Stimulated activated naive CD8-positive, alpha-beta T cell treated with anti-CD3 and anti-CD28 coated beads, Interleukin-15, Interleukin-2, amounts not matched to agents 100 ng/mL and 50 ng/mL, for 24 hours (primary cell): ENCODE measurements around the gene LGR6.
"Not testable (repeated sequence)": the region's sequence is repeated elsewhere in the genome, so short reads cannot be mapped to it uniquely, and the experiment has no call there.

ENCODE experiments used
- H3K27ac Mint-ChIP-seq: one replicate; pipeline ENCODE4 v1.8.0; 2021; ENCODE audit warnings: mild to moderate bottlenecking, mixed read lengths
- H3K27me3 Mint-ChIP-seq: one replicate; pipeline ENCODE4 v1.8.0; 2021; ENCODE audit warnings: mixed read lengths
- H3K36me3 Mint-ChIP-seq: one replicate; pipeline ENCODE4 v1.8.0; 2021; ENCODE audit warnings: low read depth, mixed read lengths
- H3K4me1 Mint-ChIP-seq: one replicate; pipeline ENCODE4 v1.8.0; 2021; ENCODE audit warnings: low read depth, mixed read lengths
- H3K4me3 Mint-ChIP-seq: one replicate; pipeline ENCODE4 v1.8.0; 2021; ENCODE audit warnings: mild to moderate bottlenecking, mixed read lengths
- H3K9me3 Mint-ChIP-seq: one replicate; pipeline ENCODE4 v1.8.0; 2021; ENCODE audit warnings: mixed read lengths

The LGR6 gene

DNA sequence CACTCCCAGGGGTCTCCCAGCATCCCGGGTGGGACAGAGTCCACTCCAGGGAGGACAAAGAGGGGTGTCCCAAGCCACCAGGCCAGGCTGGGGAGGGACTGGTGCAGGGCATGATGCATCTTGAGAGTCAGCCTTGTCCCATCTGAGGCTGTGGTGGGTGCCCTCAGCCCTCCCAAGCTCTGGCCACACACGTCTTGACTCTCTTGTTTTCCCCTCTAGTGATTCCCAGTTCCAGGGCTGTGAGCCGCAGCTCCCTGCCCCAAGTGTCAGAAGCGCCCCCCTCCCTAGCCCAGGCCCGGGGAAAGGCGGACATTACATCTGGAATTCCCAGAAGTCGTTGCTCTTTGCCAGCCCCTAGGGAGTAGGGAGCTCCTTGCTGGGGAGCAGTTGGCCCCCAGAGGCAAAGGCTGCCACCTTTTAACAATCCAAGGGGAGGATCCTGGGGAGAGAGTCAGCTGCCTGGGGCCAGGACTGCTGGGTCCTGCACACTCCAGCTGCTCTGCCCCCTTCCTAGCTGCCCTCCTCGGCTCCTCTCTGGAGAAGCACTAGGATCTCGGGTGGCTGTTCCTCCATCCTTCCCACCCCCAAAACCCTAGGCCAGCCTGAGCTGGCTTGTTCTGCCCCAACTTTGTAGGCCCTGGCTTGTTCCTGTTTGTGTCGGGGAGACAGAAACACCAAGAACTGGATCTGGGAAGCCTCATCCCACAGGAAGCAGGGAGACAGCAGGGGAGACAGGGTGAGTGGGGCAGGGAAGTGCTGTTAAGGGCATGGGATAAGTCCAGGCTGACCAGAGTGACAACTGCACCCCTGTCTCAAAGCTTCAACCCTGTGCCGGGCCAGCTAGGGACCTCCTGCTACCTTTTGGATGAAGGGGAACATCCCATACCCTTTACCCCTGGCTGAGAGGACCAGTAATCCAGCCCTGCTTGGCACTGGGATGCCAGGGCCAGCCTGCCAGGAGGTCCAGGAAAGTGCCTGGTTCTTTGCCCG, 30.0 kb upstream of the LGR6 start:
- no peaks in the 10 kb centered on the region for H3K9me3 Mint-ChIP-seq

DNA sequence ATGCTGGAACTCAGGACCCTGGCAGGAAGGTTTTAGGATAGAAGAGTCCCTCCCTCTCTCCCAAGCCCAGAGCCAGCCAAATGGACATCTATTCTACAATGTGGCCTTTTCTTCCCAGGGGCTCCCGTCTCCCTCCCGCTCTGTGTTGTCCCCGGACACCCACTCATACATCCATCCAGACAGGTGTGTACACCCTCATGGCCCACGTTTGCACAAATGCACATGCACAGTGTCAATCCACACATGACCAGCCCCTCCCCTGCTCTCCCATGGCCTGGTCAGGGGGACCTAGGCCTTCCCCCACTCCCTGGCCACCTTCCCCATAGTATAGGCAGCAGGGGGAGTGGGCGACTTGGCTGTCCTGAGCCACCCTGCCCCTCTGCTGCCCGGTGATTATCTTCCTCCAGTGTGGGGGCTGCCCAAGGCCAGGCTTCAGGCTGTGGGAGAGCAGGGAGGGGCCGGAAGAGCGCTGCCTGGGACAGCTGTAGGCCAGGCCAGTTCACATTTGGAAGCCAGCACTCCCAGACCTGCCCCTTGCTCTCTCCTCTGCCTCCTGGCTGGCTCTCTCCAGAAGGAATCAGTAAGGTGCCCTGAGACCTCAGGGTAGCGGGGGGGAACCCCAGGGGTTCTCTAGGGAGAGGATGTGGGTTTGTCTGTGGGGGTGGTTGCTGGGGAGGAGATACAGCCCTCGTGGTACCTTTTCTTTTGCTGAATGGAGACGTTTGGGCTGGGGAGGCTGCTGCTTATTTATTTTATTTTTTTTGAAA, 29.1 kb upstream of the LGR6 start:
- H3K27me3 Mint-ChIP-seq, result no peaks in the 10 kb centered on the region
- H3K4me1 Mint-ChIP-seq, result peaks cover 70% of the 10 kb centered on the region
- H3K27ac Mint-ChIP-seq, result peak overlapping the region; percentile 88
- H3K36me3 Mint-ChIP-seq, result peaks cover 10% of the 10 kb centered on the region
- no peaks in the 10 kb centered on the region for H3K9me3 Mint-ChIP-seq
- H3K4me3 Mint-ChIP-seq, result peak overlapping the region; percentile 79

More for the DNA sequence above, 30.0 kb upstream of the LGR6 start:
- peak overlapping the region; percentile 100 for H3K27ac Mint-ChIP-seq
- no peaks in the 10 kb centered on the region for H3K27me3 Mint-ChIP-seq
- peak overlapping the region; percentile 99 for H3K4me3 Mint-ChIP-seq
- H3K4me1 Mint-ChIP-seq, result peaks cover 79% of the 10 kb centered on the region
- peaks cover 19% of the 10 kb centered on the region for H3K36me3 Mint-ChIP-seq

DNA sequence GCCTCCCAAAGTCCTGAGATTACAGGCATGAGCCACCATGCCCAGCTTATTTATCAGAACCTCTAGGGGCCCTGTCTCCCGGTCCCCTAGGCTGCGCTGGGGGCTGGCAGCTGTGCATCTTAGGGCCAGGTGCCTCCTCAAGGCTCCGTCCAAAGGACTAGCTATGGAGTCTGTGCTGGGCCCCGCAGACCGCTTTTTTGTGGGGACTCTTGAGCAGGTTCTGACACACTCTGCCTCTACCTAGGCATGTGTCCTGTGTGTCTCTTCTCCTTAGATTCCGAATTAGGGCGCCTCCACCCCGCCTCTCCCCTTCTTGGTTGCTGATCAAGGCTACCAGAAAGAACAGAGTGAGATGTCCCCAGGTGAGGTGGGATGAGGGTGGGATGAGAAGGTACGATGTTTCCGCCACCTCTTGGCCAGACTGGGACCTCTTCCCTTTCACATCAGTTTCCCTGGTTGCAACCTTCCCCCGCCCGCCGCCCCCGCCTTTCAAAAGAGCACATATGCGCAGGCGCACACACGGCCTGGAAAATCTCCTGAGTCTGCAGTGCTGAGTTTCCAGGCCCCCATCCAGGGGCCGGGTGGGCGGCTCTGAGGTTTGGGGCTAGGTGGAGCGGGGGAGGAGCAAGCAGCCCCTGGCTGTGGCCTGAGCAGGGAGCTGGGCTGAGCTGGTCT, 28.2 kb upstream of the LGR6 start:
- Mint-ChIP-seq H3K9me3 (no peaks in the 10 kb centered on the region), H3K4me1 (peaks cover 68% of the 10 kb centered on the region), H3K4me3 (peak overlapping the region; percentile 79), H3K36me3 (peaks cover 1% of the 10 kb centered on the region), H3K27me3 (no peaks in the 10 kb centered on the region), H3K27ac (peak overlapping the region; percentile 88)

- Mint-ChIP-seq H3K27ac (peak overlapping the region; percentile 88), H3K4me3 (peak overlapping the region; percentile 79), H3K27me3 (no peaks in the 10 kb centered on the region), H3K9me3 (no peaks in the 10 kb centered on the region), H3K36me3 (no peaks in the 10 kb centered on the region), H3K4me1 (peaks cover 61% of the 10 kb centered on the region)
Observed at GRCh38 chr1:202165942-202166843, 27.4 kb upstream of the LGR6 start.

GRCh38 chr1:202167054-202167453, 26.5 kb upstream of the LGR6 start:
- not testable (repeated sequence) for H3K27me3 Mint-ChIP-seq, H3K36me3 Mint-ChIP-seq, H3K27ac Mint-ChIP-seq, H3K9me3 Mint-ChIP-seq, H3K4me3 Mint-ChIP-seq
- H3K4me1 Mint-ChIP-seq, result peaks cover 52% of the 10 kb centered on the region

DNA sequence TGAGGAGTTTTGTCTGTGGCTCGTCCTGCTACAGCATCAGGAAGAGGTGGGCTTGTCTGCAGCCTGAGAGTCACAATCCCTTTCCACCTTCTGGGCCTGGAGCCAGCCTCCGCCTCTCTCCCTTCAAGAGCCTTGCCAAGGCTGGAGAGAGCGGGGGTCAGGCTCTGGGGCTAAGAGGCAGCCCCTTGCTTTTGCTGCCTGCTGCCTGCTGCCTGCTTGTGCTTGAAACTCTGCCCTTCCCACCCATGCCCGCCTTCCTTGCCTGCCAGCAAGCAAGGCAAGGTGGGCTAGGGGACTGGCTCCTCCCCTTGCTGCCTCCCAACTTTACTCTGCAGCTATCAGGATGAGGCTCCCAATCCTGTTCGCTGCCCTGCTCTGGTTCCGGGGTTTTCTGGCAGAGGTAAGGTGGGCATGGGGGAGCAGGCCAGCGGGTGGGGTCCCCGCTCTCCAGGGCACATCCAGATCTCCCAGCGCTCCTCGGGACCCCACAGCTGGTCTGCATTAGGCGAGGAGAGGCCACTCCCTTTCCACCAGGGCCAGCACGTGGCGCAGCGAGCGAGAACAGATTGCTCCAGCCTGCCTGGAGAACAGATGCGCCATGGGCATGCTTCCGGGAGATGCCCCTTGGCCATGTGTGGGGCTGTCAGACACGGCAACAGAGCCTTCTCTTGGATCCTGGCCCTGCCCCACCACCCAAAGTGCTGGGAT, 25.7 kb upstream of the LGR6 start:
- peaks cover 44% of the 10 kb centered on the region for H3K4me1 Mint-ChIP-seq
- no peaks in the 10 kb centered on the region for H3K36me3 Mint-ChIP-seq
- no peak overlapping the region for H3K4me3 Mint-ChIP-seq
- no peaks in the 10 kb centered on the region for H3K27me3 Mint-ChIP-seq
- no peaks in the 10 kb centered on the region for H3K9me3 Mint-ChIP-seq
- H3K27ac Mint-ChIP-seq, result no peak overlapping the region

DNA sequence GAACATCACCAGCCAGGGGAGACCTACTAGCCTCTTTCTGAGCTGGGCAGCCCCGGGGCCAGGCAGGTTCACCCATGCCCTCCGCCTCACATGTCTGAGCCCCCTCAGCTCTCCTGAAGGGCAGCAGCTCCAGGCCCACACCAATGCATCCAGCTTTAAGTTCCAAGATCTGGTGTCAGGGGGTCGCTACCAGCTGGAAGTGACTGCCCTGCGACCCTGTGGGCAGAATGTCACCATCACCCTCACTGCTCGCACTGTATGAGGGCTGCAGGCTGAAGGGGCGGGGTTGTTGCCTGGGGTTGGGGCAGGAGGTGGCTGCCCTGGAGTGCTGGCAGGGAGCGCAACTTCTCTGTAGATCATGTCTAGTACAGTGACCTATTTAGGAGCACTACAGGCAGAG, 24.7 kb upstream of the LGR6 start:
- Mint-ChIP-seq H3K27me3 (no peaks in the 10 kb centered on the region), H3K27ac (no peak overlapping the region), H3K4me1 (peaks cover 34% of the 10 kb centered on the region)

GRCh38 chr1:202170726-202171125, 22.9 kb upstream of the LGR6 start:
- Mint-ChIP-seq H3K4me3 (no peak overlapping the region), H3K27me3 (no peaks in the 10 kb centered on the region), H3K36me3 (peaks cover 4% of the 10 kb centered on the region), H3K9me3 (no peaks in the 10 kb centered on the region), H3K4me1 (peaks cover 17% of the 10 kb centered on the region), H3K27ac (no peak overlapping the region)

More for the DNA sequence above, 24.7 kb upstream of the LGR6 start:
- Mint-ChIP-seq H3K9me3 (no peaks in the 10 kb centered on the region), H3K4me3 (no peak overlapping the region), H3K36me3 (peaks cover 4% of the 10 kb centered on the region)

GRCh38 chr1:202171292-202172014, 22.1 kb upstream of the LGR6 start:
- Mint-ChIP-seq H3K27ac (no peak overlapping the region), H3K4me3 (no peak overlapping the region), H3K9me3 (no peaks in the 10 kb centered on the region), H3K4me1 (peaks cover 10% of the 10 kb centered on the region), H3K36me3 (peaks cover 4% of the 10 kb centered on the region), H3K27me3 (no peaks in the 10 kb centered on the region)

DNA sequence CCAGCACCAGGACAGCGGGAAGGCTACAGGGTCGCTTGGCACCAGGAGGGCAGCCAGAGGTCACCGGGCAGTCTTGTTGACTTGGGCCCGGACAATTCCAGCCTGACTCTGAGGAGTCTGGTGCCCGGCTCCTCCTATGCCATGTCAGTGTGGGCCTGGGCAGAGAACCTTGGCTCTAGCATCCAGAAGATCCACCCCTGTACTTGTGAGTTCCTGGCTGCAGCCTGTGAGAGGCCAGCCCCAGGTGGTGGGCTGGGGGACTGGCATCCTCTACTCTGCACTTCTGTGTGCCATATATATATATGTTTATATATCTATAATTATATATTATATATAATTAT, 21.6 kb upstream of the LGR6 start:
- no peak overlapping the region for H3K4me3 Mint-ChIP-seq
- H3K4me1 Mint-ChIP-seq, result peaks cover 4% of the 10 kb centered on the region
- no peaks in the 10 kb centered on the region for H3K9me3 Mint-ChIP-seq
- H3K36me3 Mint-ChIP-seq, result peaks cover 4% of the 10 kb centered on the region
- H3K27me3 Mint-ChIP-seq, result no peaks in the 10 kb centered on the region
- H3K27ac Mint-ChIP-seq, result no peak overlapping the region

DNA sequence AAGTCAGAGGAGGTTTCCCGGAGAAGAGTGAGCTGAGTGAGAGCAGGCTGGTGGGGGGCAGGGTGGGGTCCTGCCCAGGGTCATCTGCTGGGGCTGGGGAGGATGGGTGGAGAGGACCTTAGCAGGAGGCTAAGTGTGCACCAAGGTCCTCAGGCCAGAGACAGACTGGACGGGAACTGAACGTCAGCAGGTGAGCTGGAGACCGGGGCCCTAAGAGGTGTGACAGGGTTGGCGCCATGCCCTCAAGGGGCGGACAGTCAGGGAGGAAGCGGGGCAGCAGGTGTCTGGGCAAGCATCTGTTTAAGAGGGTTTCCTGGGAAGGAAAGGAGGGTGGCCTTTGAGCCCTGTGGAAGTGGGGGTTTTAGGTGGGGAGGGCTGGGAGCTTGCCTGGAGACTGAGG, 19.6 kb upstream of the LGR6 start:
- Mint-ChIP-seq H3K4me3 (no peak overlapping the region), H3K27ac (no peak overlapping the region), H3K36me3 (peaks cover 4% of the 10 kb centered on the region), H3K4me1 (no peaks in the 10 kb centered on the region), H3K27me3 (no peaks in the 10 kb centered on the region), H3K9me3 (no peaks in the 10 kb centered on the region)

GRCh38 chr1:202176949-202177927, 16.4 kb upstream of the LGR6 start:
- peaks cover 6% of the 10 kb centered on the region for H3K4me1 Mint-ChIP-seq
- H3K36me3 Mint-ChIP-seq, result peaks cover 4% of the 10 kb centered on the region
- H3K9me3 Mint-ChIP-seq, result no peaks in the 10 kb centered on the region
- H3K27me3 Mint-ChIP-seq, result no peaks in the 10 kb centered on the region
- no peak overlapping the region for H3K4me3 Mint-ChIP-seq
- no peak overlapping the region for H3K27ac Mint-ChIP-seq
